ENCODE measurements around the gene SLC38A6. TPM values are rescaled to one million over a fixed set of nuclear protein-coding genes. Genes with fewer than 3 reads are reported as not detected.
"Not testable (repeated sequence)": the region's sequence is repeated elsewhere in the genome, so short reads cannot be mapped to it uniquely, and the experiment has no call there.

Gene SLC38A6
- total RNA-seq, 2 experiments from 2014 or later: 9.4 to 10.0 TPM

- H3K9me3 Mint-ChIP-seq: peaks cover 3% of the 10 kb centered on the region
- no peak overlapping the region for H3K27ac Mint-ChIP-seq
- no peak overlapping the region for H3K4me3 ChIP-seq (ENCODE audit: low read length)
- intact Hi-C loops (cut with DNase I, micrococcal nuclease): no loop called here
- no peak overlapping the region for H3K4me3 Mint-ChIP-seq
- H3K27me3 ChIP-seq (ENCODE audit: control insufficient read depth in 1 of 2, insufficient read depth in 2 of 2, low read length in 2 of 2): no peaks in the 10 kb centered on the region
- POLR2A ChIA-PET: no interaction called here
- H3K4me1 ChIP-seq (ENCODE audit: insufficient read depth, low read length): no peaks in the 10 kb centered on the region
- no peaks in the 10 kb centered on the region for H3K9me3 ChIP-seq (ENCODE audit: control insufficient read depth in 1 of 2, insufficient read depth in 1 of 2, low read length in 2 of 2)
- H3K27me3 Mint-ChIP-seq: no peaks in the 10 kb centered on the region
- no peak for TF ChIP-seq CTCF (IDR thresholded peaks at IDR 0.05)
- peaks cover 18% of the 10 kb centered on the region for H3K36me3 Mint-ChIP-seq (ENCODE audit: low read depth)
- H3K27ac ChIP-seq (ENCODE audit: low read depth in 1 of 2, low read length in 2 of 2): no peak overlapping the region
- no peak for ATAC-seq (ENCODE audit: poor library complexity)
- H3K36me3 ChIP-seq (ENCODE audit: insufficient read depth, low read length): no peaks in the 10 kb centered on the region
- no peaks in the 10 kb centered on the region for H3K4me1 Mint-ChIP-seq (ENCODE audit: low read depth)
- no peak for DNase-seq
- CTCF ChIA-PET: no interaction called here
Measured at GRCh38 chr14:61090432-61091216, 109.6 kb downstream of the SLC38A6 start.

GRCh38 chr14:61091657-61092273, 110.7 kb downstream of the SLC38A6 start:
- no peak for DNase-seq
- CTCF ChIA-PET: no interaction called here
- Histone ChIP-seq H3K4me1 (ENCODE audit: insufficient read depth, low read length) (no peaks in the 10 kb centered on the region), H3K4me3 (ENCODE audit: low read length) (no peak overlapping the region), H3K9me3 (ENCODE audit: control insufficient read depth in 1 of 2, insufficient read depth in 1 of 2, low read length in 2 of 2) (no peaks in the 10 kb centered on the region), H3K27me3 (ENCODE audit: control insufficient read depth in 1 of 2, insufficient read depth in 2 of 2, low read length in 2 of 2) (no peaks in the 10 kb centered on the region), H3K27ac (ENCODE audit: low read depth in 1 of 2, low read length in 2 of 2) (no peak overlapping the region), H3K36me3 (ENCODE audit: insufficient read depth, low read length) (no peaks in the 10 kb centered on the region)
- no peak overlapping the region for H3K4me3 Mint-ChIP-seq
- H3K36me3 Mint-ChIP-seq (ENCODE audit: low read depth): peaks cover 29% of the 10 kb centered on the region
- no peak overlapping the region for H3K27ac Mint-ChIP-seq
- no peak for ATAC-seq (ENCODE audit: poor library complexity)
- H3K4me1 Mint-ChIP-seq (ENCODE audit: low read depth): no peaks in the 10 kb centered on the region
- POLR2A ChIA-PET: no interaction called here
- TF ChIP-seq CTCF (IDR thresholded peaks at IDR 0.05): no peak
- intact Hi-C loops (cut with DNase I, micrococcal nuclease): no loop called here
- no peaks in the 10 kb centered on the region for H3K27me3 Mint-ChIP-seq
- peaks cover 5% of the 10 kb centered on the region for H3K9me3 Mint-ChIP-seq

- H3K27ac Mint-ChIP-seq; ATAC-seq (ENCODE audit: poor library complexity); H3K9me3 Mint-ChIP-seq; H3K36me3 ChIP-seq (ENCODE audit: insufficient read depth, low read length); CTCF ChIA-PET; H3K27ac ChIP-seq (ENCODE audit: low read depth in 1 of 2, low read length in 2 of 2); H3K4me3 Mint-ChIP-seq; intact Hi-C loops (cut with DNase I, micrococcal nuclease); H3K27me3 ChIP-seq (ENCODE audit: control insufficient read depth in 1 of 2, insufficient read depth in 2 of 2, low read length in 2 of 2); H3K4me3 ChIP-seq (ENCODE audit: low read length); H3K4me1 ChIP-seq (ENCODE audit: insufficient read depth, low read length); POLR2A ChIA-PET; H3K27me3 Mint-ChIP-seq; DNase-seq; H3K4me1 Mint-ChIP-seq (ENCODE audit: low read depth): not testable (repeated sequence)
- peaks cover 0 to 13% of the 10 kb centered on the region in 2 experiments for H3K9me3 ChIP-seq (ENCODE audit: control insufficient read depth in 1 of 2, insufficient read depth in 1 of 2, low read length in 2 of 2)
- H3K36me3 Mint-ChIP-seq (ENCODE audit: low read depth): peaks cover 45% of the 10 kb centered on the region
Measured at GRCh38 chr14:61098096-61098495, 117.1 kb downstream of the SLC38A6 start.
